SK-N-SH (cell line): Measurements from ENCODE around the gene MICAL2. TPM values are rescaled to one million over a fixed set of nuclear protein-coding genes. Genes with fewer than 3 reads are reported as not detected.

Experiments
- CHD2 ChIP-seq: fragments of 150-350 bp; IDR thresholded peaks from 2 replicates; pipeline ENCODE4 v1.6.1; 2018; ENCODE audit warnings: low read length; ENCODE audit not compliant: partially characterized antibody
- EZH2phosphoT487 ChIP-seq: fragments of 200-600 bp; sonication (generic); IDR thresholded peaks from 2 replicates; pipeline ENCODE4 v1.6.1; 2017; ENCODE audit warnings: low read depth, mixed run types, mild to moderate bottlenecking, antibody characterized with exemption, moderate library complexity, borderline replicate concordance
- FOSL2 ChIP-seq: IDR thresholded peaks from 2 replicates; pipeline ENCODE4 v1.4.0; 2012; ENCODE audit warnings: low read depth, mild to moderate bottlenecking, moderate library complexity, borderline replicate concordance
- GABPA ChIP-seq: IDR thresholded peaks from 2 replicates; pipeline ENCODE4 v1.4.0; 2012; ENCODE audit warnings: low read depth, mild to moderate bottlenecking
- IRF3 ChIP-seq: fragments of 150-350 bp; IDR thresholded peaks from 2 replicates; pipeline ENCODE4 v1.6.1; 2016; ENCODE audit warnings: mild to moderate bottlenecking, low read depth, low read length
- JUND ChIP-seq: IDR thresholded peaks from 2 replicates; pipeline ENCODE4 v1.4.0; 2012
- MEF2A ChIP-seq: IDR thresholded peaks from 2 replicates; pipeline ENCODE4 v1.4.0; 2012; ENCODE audit warnings: low read depth, borderline replicate concordance
- NFIC ChIP-seq: IDR thresholded peaks from 2 replicates; pipeline ENCODE4 v1.4.0; 2012; ENCODE audit warnings: borderline replicate concordance
- NRF1 ChIP-seq: IDR thresholded peaks from 2 replicates; pipeline ENCODE4 v1.6.1; 2012; ENCODE audit warnings: low read depth, mild to moderate bottlenecking, low read length
- POLR2AphosphoS5 ChIP-seq: IDR thresholded peaks from 2 replicates; pipeline ENCODE4 v1.6.1; 2012; ENCODE audit warnings: low read depth, low read length
- RCOR1 ChIP-seq: fragments of 150-350 bp; IDR thresholded peaks from 2 replicates; pipeline ENCODE4 v1.6.1; 2017; ENCODE audit warnings: antibody characterized with exemption, low read length
- RFX5 ChIP-seq: IDR thresholded peaks from 2 replicates; pipeline ENCODE4 v1.6.1; 2012; ENCODE audit warnings: mild to moderate bottlenecking, improper control_type of control experiment, low read length
- RXRA ChIP-seq: IDR thresholded peaks from 2 replicates; pipeline ENCODE4 v1.4.0; 2012; ENCODE audit warnings: low read depth, mild to moderate bottlenecking, borderline replicate concordance
- SIN3A ChIP-seq: IDR thresholded peaks from 2 replicates; pipeline ENCODE4 v1.6.1; 2012; ENCODE audit warnings: low read depth, mild to moderate bottlenecking, low read length, moderate library complexity, borderline replicate concordance
- SMC3 ChIP-seq: IDR thresholded peaks from 2 replicates; pipeline ENCODE4 v1.6.1; 2012; ENCODE audit warnings: low read depth, low read length, improper control_type of control experiment
- TAF1 ChIP-seq: IDR thresholded peaks from 2 replicates; pipeline ENCODE4 v1.6.1; 2012; ENCODE audit warnings: low read depth, mild to moderate bottlenecking, low read length, moderate library complexity, borderline replicate concordance
- TCF12 ChIP-seq: IDR thresholded peaks from 2 replicates; pipeline ENCODE4 v1.4.0; 2012
- TEAD4 ChIP-seq: IDR thresholded peaks from 2 replicates; pipeline ENCODE4 v1.4.0; 2012; ENCODE audit warnings: mild to moderate bottlenecking, borderline replicate concordance; ENCODE audit not compliant: insufficient read depth
- USF2 ChIP-seq: fragments of 150-350 bp; IDR thresholded peaks from 2 replicates; pipeline ENCODE4 v1.6.1; 2017; ENCODE audit warnings: antibody characterized with exemption, low read length, low read depth, borderline replicate concordance
- YY1 ChIP-seq: IDR thresholded peaks from 2 replicates; pipeline ENCODE4 v1.4.0; 2012; ENCODE audit warnings: low read depth, mild to moderate bottlenecking
- polyA plus RNA-seq, 3 experiments: library from polyadenylated mRNA; depleted of rRNA; stranded (reverse); fragments of >200 nt; gene quantifications; 2 replicates each; pipeline ENCODE4 v1.2.3, GENCODE V29; 2012
- TF ChIP-seq, protein P1 (sequence below): IDR thresholded peaks from 2 replicates; pipeline ENCODE4; 2012
- TF ChIP-seq, protein P2 (sequence below): fragments of 200-600 bp; sonication (generic); IDR thresholded peaks from 2 replicates; pipeline ENCODE4 v1.6.1; 2017; ENCODE audit warnings: antibody characterized with exemption, mild to moderate bottlenecking, moderate library complexity
- TF ChIP-seq, protein P3 (sequence below): IDR thresholded peaks from 2 replicates; pipeline ENCODE4 v1.4.0; 2012; ENCODE audit warnings: low read depth, borderline replicate concordance

The MICAL2 gene
- polyA plus RNA-seq, 1 of the 3 experiments (the other 2 are of a cell fraction) = 54.6 TPM

DNA sequence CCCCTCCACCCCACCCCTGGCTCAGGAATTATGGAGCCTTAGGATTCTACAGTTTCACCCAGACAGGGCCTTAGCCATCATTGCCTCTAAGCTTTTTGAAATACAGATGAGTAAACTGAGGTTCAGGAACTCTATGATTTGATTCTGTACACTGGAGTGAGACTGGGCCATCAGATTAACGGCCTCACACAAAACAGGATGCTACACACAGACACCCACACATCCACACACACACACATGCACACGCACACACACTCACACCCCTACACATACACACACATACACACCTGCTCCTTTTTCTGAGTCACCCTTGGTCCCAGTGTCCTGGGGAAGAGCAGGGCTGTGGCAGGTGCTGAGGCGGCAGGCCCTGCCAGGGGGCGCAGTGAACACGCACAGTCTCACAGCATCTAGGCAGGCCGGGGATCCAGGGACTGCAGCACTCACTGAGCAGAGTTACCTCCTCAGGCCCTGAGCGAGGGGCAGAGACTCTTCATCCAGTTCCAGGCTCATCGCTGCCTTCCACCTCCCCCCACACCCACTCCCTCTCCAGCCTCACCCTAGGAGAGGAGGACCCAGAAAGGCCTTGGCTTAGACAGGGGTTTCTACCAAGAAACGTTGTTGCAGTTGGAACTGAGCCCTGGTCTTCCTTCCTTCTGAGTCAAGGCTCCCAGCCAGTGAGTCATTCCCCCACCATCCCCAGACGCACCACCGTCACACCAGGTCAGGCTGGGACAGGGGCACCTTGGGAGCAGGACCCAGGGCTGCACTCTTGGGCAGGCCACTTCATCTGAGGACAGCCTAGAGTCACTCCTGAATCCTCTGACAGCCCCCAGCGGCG lies 177.2 kb downstream of the MICAL2 start (continued):
- TF ChIP-seq USF2 = no peak
- no peak for TF ChIP-seq EZH2phosphoT487
- TF ChIP-seq CHD2 = no peak
- no peak for TF ChIP-seq SIN3A
- no peak for TF ChIP-seq RCOR1
- no peak for TF ChIP-seq GABPA
- peak; percentile 94 for TF ChIP-seq NFIC
- no peak for TF ChIP-seq YY1
- TF ChIP-seq, protein P1, sequence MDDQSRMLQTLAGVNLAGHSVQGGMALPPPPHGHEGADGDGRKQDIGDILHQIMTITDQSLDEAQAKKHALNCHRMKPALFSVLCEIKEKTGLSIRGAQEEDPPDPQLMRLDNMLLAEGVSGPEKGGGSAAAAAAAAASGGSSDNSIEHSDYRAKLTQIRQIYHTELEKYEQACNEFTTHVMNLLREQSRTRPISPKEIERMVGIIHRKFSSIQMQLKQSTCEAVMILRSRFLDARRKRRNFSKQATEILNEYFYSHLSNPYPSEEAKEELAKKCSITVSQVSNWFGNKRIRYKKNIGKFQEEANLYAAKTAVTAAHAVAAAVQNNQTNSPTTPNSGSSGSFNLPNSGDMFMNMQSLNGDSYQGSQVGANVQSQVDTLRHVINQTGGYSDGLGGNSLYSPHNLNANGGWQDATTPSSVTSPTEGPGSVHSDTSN = peak; percentile 71
- TF ChIP-seq MEF2A = no peak
- no peak for TF ChIP-seq NRF1
- TF ChIP-seq TEAD4 = no peak; the same call in 1 of the 2 replicates
- TF ChIP-seq, protein P2, sequence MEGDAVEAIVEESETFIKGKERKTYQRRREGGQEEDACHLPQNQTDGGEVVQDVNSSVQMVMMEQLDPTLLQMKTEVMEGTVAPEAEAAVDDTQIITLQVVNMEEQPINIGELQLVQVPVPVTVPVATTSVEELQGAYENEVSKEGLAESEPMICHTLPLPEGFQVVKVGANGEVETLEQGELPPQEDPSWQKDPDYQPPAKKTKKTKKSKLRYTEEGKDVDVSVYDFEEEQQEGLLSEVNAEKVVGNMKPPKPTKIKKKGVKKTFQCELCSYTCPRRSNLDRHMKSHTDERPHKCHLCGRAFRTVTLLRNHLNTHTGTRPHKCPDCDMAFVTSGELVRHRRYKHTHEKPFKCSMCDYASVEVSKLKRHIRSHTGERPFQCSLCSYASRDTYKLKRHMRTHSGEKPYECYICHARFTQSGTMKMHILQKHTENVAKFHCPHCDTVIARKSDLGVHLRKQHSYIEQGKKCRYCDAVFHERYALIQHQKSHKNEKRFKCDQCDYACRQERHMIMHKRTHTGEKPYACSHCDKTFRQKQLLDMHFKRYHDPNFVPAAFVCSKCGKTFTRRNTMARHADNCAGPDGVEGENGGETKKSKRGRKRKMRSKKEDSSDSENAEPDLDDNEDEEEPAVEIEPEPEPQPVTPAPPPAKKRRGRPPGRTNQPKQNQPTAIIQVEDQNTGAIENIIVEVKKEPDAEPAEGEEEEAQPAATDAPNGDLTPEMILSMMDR = peak; percentile 65
- TF ChIP-seq TAF1 = peak; percentile 53
- TF ChIP-seq RFX5 = no peak
- TF ChIP-seq SMC3 = peak; percentile 33
- peak; percentile 96 for TF ChIP-seq FOSL2
- TF ChIP-seq, protein P3, sequence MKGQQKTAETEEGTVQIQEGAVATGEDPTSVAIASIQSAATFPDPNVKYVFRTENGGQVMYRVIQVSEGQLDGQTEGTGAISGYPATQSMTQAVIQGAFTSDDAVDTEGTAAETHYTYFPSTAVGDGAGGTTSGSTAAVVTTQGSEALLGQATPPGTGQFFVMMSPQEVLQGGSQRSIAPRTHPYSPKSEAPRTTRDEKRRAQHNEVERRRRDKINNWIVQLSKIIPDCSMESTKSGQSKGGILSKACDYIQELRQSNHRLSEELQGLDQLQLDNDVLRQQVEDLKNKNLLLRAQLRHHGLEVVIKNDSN = no peak
- TF ChIP-seq TCF12 = peak; percentile 70
- TF ChIP-seq IRF3 = no peak
- TF ChIP-seq POLR2AphosphoS5 = peak; percentile 73
- peak; percentile 90 for TF ChIP-seq JUND
- TF ChIP-seq RXRA = peak; percentile 95
